CD4-positive, alpha-beta T cell (primary cell): ENCODE measurements around the gene DSCAML1. TPM values are rescaled to one million over a fixed set of nuclear protein-coding genes. Genes with fewer than 3 reads are reported as not detected.

ENCODE experiments used
- ATAC-seq: fragments of 200-7000 bp; cut with Tn5 transposase; one replicate; pipeline ENCODE4 v1.10.0; 2022; ENCODE audit warnings: mild to moderate bottlenecking; ENCODE audit not compliant: poor library complexity
- CTCF ChIA-PET: fragments of 350-600 bp; sonication (Branson Sonifier 250); formaldehyde crosslinking; loops from one replicate; lab custom pipeline; 2021; ENCODE audit warnings: antibody characterized with exemption, inconsistent platforms; lab: Charles Lee
- POLR2A ChIA-PET: fragments of 350-600 bp; sonication (Branson Sonifier 250); formaldehyde crosslinking; loops from one replicate; lab custom pipeline; 2021; ENCODE audit warnings: antibody characterized with exemption, inconsistent platforms; lab: Charles Lee
- DNase-seq, 14 experiments: peaks; one replicate each; pipeline ENCODE4 v3.0.0-alpha.2; 2013 to 2020; ENCODE audit warnings: mixed read lengths in 2 of 14
- H3K27ac ChIP-seq, 2 donors: one replicate each; pipeline versions ENCODE4 v1.5.1 to v1.7.0; 2013; ENCODE audit warnings: low read length in 2 of 2, low read depth in 1 of 2, mild to moderate bottlenecking in 1 of 2
- H3K27me3 ChIP-seq, 2 experiments: 1 replicate in 1 of 2; 2 replicates in 1 of 2; pipeline versions ENCODE4 v1.6.1 to v1.7.0; 2013; ENCODE audit warnings: low read length in 2 of 2, control low read depth in 1 of 2, mild to moderate bottlenecking in 1 of 2, moderate library complexity in 1 of 2; ENCODE audit not compliant: insufficient read depth in 2 of 2, control insufficient read depth in 1 of 2
- H3K36me3 ChIP-seq: one replicate; pipeline ENCODE4 v1.6.1; 2013; ENCODE audit warnings: low read length, control low read depth; ENCODE audit not compliant: insufficient read depth
- H3K4me1 ChIP-seq: one replicate; pipeline ENCODE4 v1.6.1; 2013; ENCODE audit warnings: low read length, control low read depth; ENCODE audit not compliant: insufficient read depth
- H3K4me3 ChIP-seq: one replicate; pipeline ENCODE4 v1.5.1; 2013; ENCODE audit warnings: mild to moderate bottlenecking, low read length, moderate library complexity
- H3K9me3 ChIP-seq, 2 experiments: 1 replicate in 1 of 2; 2 replicates in 1 of 2; pipeline versions ENCODE4 v1.6.1 to v1.7.0; 2013; ENCODE audit warnings: low read length in 2 of 2, mild to moderate bottlenecking in 2 of 2, control low read depth in 1 of 2, moderate library complexity in 1 of 2; ENCODE audit not compliant: control insufficient read depth in 1 of 2, insufficient read depth in 1 of 2
- H3K27ac Mint-ChIP-seq: one replicate; pipeline ENCODE4 v1.8.0; 2020; ENCODE audit warnings: mixed read lengths
- H3K27me3 Mint-ChIP-seq: one replicate; pipeline ENCODE4 v1.8.0; 2021; ENCODE audit warnings: mixed read lengths
- H3K36me3 Mint-ChIP-seq: one replicate; pipeline ENCODE4 v1.8.0; 2021; ENCODE audit warnings: low read depth, mixed read lengths
- H3K4me1 Mint-ChIP-seq: one replicate; pipeline ENCODE4 v1.8.0; 2021; ENCODE audit warnings: low read depth, mixed read lengths
- H3K4me3 Mint-ChIP-seq: one replicate; pipeline ENCODE4 v1.8.0; 2020; ENCODE audit warnings: mild to moderate bottlenecking, mixed read lengths
- H3K9me3 Mint-ChIP-seq: one replicate; pipeline ENCODE4 v1.8.0; 2020; ENCODE audit warnings: mixed read lengths
- intact Hi-C, 2 experiments: fragments of 100-400 bp; cut with DNase I in 1 of 2; cut with micrococcal nuclease in 1 of 2; formaldehyde crosslinking; loops; one replicate each; pipeline versions ENCODE4 v1.15.1 to v1.9.0; 2023 to 2025; cut with DNase I, micrococcal nuclease
- total RNA-seq, 174 experiments: library from RNA in 2 of 174; stranded (reverse) in 2 of 174; gene quantifications; one replicate each; pipeline ENCODE4 v1.2.3 and lab custom pipeline; 2021 to 2026
- TF ChIP-seq, protein P1 (sequence below): fragments of 200-600 bp; IDR thresholded peaks from one replicate; pipeline ENCODE4 v1.8.0; 2022; ENCODE audit warnings: antibody characterized with exemption, mild to moderate bottlenecking

The DSCAML1 gene
- total RNA-seq, 2 experiments from 2014 or later = 0.22 to 0.61 TPM

DNA sequence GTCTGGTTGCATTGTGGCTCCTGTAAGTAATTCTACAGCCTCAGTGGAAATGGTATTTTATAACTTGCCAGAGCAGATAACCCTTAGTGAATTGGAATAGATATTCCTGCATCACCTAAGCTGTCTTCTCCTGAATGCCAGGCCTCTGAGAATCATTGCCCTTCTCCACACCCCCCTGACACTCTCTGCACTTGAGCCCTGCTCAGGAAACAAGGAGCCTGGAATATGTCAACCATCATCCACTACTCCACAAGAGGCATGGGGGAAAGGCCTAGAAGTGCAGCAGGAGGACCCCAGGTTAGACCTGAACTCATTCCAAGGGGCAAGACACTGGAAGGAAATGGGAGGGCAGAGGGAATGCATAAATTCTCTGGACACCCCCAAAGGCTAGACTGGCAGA lies 72.4 kb downstream of the DSCAML1 start:
- Histone ChIP-seq H3K27ac (no peak overlapping the region), H3K36me3 (no peaks in the 10 kb centered on the region), H3K9me3 (no peaks in the 10 kb centered on the region), H3K27me3 (no peaks in the 10 kb centered on the region), H3K4me1 (no peaks in the 10 kb centered on the region), H3K4me3 (no peak overlapping the region)
- H3K4me1 Mint-ChIP-seq = no peaks in the 10 kb centered on the region
- ATAC-seq (no peak), DNase-seq (no peak)
- POLR2A ChIA-PET = no interaction called here
- no peaks in the 10 kb centered on the region for H3K9me3 Mint-ChIP-seq
- no peaks in the 10 kb centered on the region for H3K36me3 Mint-ChIP-seq
- H3K27me3 Mint-ChIP-seq = peaks cover 4% of the 10 kb centered on the region
- TF ChIP-seq, protein P1, sequence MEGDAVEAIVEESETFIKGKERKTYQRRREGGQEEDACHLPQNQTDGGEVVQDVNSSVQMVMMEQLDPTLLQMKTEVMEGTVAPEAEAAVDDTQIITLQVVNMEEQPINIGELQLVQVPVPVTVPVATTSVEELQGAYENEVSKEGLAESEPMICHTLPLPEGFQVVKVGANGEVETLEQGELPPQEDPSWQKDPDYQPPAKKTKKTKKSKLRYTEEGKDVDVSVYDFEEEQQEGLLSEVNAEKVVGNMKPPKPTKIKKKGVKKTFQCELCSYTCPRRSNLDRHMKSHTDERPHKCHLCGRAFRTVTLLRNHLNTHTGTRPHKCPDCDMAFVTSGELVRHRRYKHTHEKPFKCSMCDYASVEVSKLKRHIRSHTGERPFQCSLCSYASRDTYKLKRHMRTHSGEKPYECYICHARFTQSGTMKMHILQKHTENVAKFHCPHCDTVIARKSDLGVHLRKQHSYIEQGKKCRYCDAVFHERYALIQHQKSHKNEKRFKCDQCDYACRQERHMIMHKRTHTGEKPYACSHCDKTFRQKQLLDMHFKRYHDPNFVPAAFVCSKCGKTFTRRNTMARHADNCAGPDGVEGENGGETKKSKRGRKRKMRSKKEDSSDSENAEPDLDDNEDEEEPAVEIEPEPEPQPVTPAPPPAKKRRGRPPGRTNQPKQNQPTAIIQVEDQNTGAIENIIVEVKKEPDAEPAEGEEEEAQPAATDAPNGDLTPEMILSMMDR = no peak
- no peak overlapping the region for H3K4me3 Mint-ChIP-seq
- no peak overlapping the region for H3K27ac Mint-ChIP-seq
- intact Hi-C loops = no loop called here
- CTCF ChIA-PET = no interaction called here

DNA sequence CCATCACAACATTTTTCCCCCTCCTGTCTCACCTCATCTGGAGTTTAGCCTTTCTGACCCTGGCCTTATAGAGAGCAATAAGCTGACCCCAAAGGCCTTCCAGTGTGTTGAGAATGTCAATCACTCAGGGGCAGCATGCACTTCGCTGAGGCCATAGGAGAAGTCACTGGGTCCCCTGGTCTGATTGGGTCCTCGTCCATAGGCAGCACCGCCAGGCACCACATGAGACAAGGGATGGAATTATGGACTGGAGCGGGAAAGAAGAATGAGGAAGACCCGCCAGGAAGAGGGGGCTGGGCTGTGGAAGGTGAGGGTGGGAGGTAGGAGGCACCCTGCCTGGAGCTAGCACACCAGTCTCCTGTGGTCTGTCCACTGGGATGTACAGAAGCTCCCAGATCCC lies 72.9 kb downstream of the DSCAML1 start:
- TF ChIP-seq, protein P1 = no peak
- POLR2A ChIA-PET = no interaction called here
- H3K27me3 ChIP-seq = no peaks in the 10 kb centered on the region
- H3K36me3 ChIP-seq = no peaks in the 10 kb centered on the region
- no peaks in the 10 kb centered on the region for H3K4me1 ChIP-seq
- no peak overlapping the region for H3K4me3 Mint-ChIP-seq
- CTCF ChIA-PET = no interaction called here
- H3K27me3 Mint-ChIP-seq = peaks cover 4% of the 10 kb centered on the region
- H3K9me3 ChIP-seq = no peaks in the 10 kb centered on the region
- no peak overlapping the region for H3K27ac Mint-ChIP-seq
- H3K27ac ChIP-seq = no peak overlapping the region
- H3K9me3 Mint-ChIP-seq = no peaks in the 10 kb centered on the region
- no peak overlapping the region for H3K4me3 ChIP-seq
- ATAC-seq (no peak), DNase-seq (no peak)
- H3K4me1 Mint-ChIP-seq = no peaks in the 10 kb centered on the region
- intact Hi-C loops = no loop called here
- no peaks in the 10 kb centered on the region for H3K36me3 Mint-ChIP-seq

DNA sequence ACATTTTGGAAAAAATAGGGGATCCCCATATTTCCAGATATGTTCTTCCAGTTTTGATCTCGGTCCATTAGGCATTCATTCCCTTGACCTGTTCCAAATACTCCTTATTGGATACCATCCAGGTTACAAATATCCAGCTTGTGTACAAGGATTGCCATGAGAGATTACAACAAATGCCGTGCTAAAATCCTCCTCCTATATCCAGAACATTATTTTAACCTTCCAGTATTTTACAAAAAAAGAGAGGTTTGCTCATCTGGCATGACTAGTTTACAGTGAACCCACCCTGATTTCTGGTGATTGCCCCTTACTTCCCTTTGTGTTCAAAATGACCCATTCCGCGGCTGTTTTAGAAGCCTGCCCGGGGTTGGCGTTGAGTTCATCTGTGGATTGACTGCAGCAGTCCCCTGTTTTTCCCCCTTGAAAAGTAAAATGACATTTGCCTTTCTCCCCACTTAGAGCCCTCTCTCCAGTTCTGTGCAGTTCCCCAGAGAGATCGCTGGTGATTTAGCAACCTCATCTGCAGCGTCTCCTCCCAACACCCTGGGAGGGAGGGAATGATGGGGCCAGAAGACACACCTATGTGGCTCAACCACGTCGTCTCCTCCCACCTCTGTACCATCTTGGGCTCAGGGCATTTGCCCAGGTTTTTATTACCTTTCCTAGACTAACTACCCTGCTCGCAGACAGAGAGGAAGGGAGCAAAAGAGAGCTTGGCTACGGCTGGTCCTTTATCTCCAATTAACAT lies 73.6 kb downstream of the DSCAML1 start:
- no peak overlapping the region for H3K27ac Mint-ChIP-seq
- no peak for DNase-seq
- no peaks in the 10 kb centered on the region for H3K36me3 Mint-ChIP-seq
- no peak for ATAC-seq
- intact Hi-C loops = no loop called here
- H3K4me3 Mint-ChIP-seq = no peak overlapping the region
- TF ChIP-seq, protein P1 = no peak
- Histone ChIP-seq H3K4me3 (no peak overlapping the region), H3K9me3 (no peaks in the 10 kb centered on the region), H3K27ac (no peak overlapping the region), H3K27me3 (no peaks in the 10 kb centered on the region), H3K36me3 (no peaks in the 10 kb centered on the region), H3K4me1 (no peaks in the 10 kb centered on the region)
- POLR2A ChIA-PET = no interaction called here
- H3K9me3 Mint-ChIP-seq = no peaks in the 10 kb centered on the region
- peaks cover 7% of the 10 kb centered on the region for H3K27me3 Mint-ChIP-seq
- CTCF ChIA-PET = no interaction called here
- H3K4me1 Mint-ChIP-seq = no peaks in the 10 kb centered on the region
